Activated T-helper 1 cell treated with Interleukin-2 at 50 U/mL for 16 hours (primary cell): Measurements from ENCODE around the gene INTS7.

Experiments
- DNase-seq: peaks from one replicate; pipeline ENCODE4 v3.0.0-alpha.2; 2020; ENCODE audit warnings: low read depth

The INTS7 gene

DNA sequence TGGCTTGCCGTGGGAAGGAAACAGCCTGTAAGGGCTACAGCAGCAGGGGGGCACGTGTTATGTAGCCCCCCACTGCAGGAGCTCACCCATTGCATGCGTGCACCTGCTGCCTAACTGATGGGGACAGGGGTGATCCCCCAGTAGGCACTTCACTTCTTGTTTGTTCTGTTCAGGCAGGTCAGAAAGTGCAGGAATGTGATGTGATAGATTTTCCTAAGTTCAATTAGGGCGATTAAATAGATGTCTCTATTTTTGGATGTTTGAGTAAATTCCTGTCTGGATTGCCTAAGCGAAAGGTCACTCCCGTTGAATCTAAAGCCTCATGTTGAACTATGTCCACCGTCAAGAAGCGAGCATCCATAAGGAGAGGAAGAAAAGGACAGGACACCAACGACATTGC, 126.0 kb downstream of the INTS7 start:
- DNase-seq, result no peak

GRCh38 chr1:211908951-211909350, 126.4 kb downstream of the INTS7 start:
- no peak for DNase-seq

GRCh38 chr1:211908453-211908852, 126.9 kb downstream of the INTS7 start:
- DNase-seq, result no peak

- no peak for DNase-seq
Measured at GRCh38 chr1:211903490-211904245, 131.7 kb downstream of the INTS7 start.

GRCh38 chr1:211902624-211903291, 132.6 kb downstream of the INTS7 start:
- no peak for DNase-seq

DNA sequence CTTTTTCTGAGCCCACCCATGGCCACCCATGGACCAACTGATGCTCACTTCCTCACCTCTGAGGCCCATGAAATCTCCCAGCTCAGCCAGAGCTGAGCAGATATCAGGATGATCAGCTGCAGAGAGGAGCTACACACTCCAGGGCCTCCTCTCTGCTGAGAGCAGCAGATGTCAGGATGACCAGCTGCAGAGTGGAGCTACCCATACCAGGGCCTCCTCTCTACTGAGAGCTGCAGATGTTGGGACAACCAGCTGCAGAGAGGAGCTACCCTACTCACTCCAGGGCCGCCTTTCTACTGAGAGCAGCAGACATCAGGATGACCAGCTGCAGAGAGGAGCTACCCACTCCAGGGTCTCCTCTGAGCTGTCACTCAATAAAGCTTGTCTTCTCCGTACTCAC, 133.4 kb downstream of the INTS7 start:
- no peak for DNase-seq

- no peak for DNase-seq
Measured at GRCh38 chr1:211900441-211900840, 134.9 kb downstream of the INTS7 start.

- no peak for DNase-seq
Measured at GRCh38 chr1:211896958-211897357, 138.4 kb downstream of the INTS7 start.

DNA sequence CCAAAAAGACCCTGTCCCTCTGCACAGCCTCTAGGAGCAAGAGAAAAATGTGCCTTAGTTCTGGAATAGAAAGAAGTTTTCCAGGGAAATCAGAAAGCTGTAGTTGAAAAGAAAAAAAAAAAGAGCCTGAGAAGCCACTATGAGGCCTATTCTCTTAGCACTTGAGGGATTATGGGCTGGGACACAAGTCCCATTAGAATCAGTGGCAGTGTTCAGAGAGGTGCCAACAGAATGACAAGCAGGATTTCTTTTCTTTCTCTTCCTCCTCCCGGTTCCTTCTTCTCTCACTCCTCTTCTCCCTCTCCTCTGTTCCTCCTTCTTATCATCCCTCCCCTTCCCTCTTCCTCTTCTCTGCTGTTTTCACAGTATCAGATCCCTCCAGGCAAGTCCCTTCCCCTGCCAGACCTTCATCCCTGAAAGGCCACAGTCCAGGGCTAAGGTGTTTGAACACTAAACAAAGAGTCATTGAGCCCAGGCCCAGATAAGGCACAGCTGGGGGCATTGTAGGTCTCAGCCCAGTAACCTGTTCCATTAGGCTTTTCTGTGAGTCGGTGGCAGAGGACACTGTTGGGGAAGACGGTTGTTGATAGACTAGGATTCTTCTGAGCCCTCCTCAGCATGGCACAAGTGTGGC, 140.1 kb downstream of the INTS7 start:
- no peak for DNase-seq

GRCh38 chr1:211894312-211894711, 141.0 kb downstream of the INTS7 start:
- no peak for DNase-seq

DNA sequence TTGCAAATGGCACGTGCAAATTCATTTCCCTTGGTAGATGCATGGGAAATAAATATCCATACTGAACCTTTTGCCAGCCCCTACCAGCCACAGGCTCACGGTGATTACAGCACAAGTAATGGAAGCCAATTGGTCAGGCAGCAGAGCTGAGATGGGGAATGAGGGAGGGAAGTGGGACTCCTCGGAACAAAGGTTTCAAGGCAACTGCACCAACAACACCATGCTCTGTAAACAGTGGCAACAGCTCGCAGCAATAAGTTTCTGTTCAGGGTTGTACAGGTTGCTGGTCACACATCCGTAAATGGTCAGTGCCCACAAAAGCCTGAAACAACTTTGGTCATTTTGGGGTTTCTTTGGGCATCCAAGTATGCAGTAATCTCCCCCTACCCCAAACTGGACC, 142.1 kb downstream of the INTS7 start:
- DNase-seq, result no peak

DNA sequence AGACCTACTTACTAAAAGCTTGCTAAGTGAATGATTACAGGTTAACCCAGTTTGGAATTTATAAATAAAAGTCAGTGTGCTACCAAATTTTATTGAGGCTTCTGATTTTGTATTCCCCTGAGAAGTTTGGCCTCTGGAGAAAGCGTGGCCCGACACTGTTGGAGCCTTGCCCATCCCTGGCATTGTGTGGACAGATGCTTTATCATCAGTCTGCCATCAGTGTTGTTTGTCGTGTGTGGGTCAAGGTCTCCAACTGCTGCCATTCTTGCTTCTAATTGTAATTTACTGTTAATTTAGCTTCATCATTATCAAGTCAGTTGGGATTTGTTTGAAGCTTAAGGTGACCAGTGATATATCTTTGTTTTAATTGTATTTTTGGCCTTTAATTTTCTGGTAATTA, 142.8 kb downstream of the INTS7 start:
- no peak for DNase-seq

DNA sequence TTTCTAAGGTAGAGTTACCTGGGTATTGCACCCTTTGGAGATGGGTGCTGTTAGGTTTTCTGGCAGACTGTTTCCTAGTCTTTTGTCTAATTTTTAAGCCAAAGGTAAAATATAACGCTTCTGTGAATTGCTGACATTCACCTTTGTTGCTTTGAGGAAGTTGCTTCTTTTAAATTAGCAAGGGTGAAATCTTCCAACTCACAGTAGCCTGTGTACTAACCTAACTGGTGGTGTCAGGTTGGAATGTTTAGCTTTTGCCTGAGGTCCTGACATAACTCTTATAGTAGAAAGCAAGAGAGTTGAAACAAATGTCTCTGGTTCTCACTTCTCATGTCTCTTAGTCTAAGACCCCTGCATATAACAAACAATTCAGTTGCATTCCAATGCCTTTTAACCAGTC, 143.6 kb downstream of the INTS7 start:
- no peak for DNase-seq
